Fibroblast of peridontal ligament (primary cell): Measurements from ENCODE around the gene CHRND.

Experiments used
- DNase-seq: peaks from one replicate; pipeline ENCODE4 v3.0.0-alpha.2; 2010; ENCODE audit errors: extremely low read depth

Gene CHRND

DNA sequence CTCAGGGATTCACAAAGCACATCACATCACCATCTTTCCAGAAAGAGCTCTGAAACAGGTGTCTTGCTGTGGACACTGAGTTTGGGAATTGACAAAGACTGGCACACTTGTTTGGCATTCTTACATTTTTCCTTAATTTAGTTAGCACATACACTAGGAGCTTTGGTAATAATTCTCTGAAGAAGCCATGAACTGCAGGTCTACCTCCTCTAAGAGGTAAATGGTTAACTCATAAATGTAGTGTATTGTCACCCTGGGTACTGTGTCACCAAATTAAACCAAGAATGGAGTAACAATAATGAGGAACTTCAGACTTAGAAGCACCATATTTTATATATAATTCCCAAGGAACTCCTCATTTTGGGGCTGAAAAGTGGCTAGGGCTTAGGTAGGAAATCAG lies 47.1 kb downstream of the CHRND start:
- no peak for DNase-seq

DNA sequence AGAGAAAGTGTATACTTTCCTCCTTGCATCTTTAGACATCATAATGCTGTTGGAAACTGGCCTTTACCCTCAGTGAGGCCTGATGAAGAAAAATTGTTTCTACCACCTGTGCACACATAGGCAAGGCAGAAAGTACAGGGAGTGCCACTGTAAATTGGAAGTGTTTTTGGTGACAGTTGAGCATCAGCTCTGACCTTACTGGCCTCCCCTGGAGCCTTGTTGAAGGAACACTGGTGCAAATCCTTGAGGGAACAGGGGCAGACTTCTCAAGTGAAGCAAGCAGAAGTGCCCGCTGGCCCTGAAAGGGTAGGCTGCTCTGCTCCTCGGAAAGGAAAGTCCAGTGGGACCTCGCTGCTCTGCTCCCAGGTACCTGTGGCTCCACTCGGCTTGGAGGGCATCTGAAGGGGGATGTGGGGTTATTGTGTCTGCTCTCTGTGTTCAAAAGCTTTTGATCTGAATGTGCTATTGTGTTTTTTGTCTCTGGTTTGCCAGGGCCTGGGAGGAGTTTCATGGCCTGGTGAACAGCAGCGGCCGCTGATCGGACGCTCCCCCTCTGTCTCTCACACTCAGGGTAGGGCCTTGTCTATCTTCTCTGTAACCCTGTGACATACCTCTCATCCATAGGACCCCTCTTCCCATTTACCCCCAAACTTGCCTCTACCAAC lies 47.9 kb downstream of the CHRND start:
- DNase-seq: no peak

DNA sequence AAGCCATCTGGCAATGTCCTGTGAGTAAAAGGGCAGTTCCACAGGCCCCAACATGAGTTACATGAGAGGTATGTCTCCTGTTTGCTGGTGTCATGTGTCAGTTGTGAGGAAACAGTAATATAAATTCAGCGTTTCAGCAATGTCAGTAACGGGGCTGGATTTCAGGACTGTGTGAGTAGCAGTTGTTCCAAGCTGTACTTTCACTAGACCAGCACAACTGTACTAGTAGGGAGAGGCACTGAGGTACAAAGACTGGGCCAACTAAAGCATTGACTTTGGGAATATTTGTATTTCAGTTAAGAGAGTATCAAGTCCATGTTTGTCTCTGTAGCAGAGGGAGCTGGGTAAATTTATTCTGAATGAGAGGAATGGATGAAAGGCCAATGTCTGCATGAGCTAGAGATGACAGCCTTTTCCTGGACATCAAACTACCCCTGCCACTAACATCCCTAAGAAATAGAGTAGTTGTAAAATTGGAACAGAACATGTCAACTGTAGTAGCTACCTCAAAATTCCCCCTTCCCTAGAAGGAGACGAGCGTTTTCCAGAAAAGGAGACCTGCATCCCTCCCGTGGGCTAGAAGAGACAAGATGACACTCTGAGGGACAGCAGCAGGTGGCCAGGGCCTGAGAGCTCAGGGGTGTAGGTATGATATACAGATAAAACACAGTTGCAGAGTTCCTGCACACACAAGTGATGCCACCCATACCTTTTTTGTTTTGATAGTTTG lies 48.9 kb downstream of the CHRND start:
- DNase-seq: peak; percentile 67

DNA sequence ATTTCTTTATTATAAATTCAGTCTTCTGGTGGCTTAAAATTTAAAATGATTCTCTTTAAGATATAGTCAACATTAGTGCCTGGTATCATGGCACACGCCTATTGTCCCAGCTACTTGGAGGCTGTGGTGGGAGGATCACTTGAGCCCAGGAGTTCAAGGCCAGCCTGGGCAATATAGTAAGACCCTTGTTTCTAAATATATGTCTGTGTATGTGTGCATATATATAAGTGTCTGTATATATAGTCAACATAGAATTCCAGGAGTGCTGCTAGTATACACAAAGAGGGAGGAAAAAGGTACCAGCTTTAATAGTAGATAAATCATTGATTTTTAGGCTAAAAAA lies 49.4 kb downstream of the CHRND start:
- DNase-seq: no peak

DNA sequence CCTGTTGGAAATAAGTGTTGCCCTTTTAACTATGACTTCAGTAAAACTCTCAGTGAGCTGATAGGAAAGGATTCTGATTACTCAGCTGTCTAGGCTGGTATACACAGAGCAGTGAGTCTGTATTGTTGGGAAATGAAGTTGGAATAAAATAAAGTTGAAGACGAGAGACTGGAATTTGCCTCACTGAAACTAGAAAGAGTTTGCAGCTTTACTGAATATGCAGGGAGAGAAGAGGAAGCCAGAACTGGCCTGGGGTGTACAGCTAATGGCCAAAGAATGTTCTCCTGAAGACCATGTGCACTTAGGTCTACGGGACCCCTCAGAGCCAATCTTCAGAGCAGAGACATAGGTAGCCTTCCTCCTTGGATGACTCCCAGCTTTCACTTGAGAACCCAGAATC lies 51.0 kb downstream of the CHRND start:
- DNase-seq: peak; percentile 43

DNA sequence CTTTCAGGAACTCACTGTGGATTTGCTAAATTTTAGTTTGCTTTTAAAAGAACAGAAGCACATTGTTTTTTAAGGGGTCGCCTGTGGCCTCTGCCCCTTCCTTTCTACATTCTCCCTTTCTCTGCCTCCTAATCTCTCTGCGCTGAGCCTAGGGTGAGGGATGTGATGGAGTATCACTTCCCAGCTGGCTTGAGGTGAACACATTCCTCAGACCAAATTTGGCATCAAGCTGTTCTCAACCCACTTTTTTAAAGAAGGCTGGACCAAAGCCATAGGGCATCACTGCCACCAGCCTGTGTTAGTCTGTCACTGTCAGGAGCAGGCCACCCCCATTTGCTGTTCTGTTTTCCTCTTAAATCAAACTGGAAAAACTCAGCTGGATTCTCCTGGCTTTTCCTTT lies 51.9 kb downstream of the CHRND start:
- no peak for DNase-seq

DNA sequence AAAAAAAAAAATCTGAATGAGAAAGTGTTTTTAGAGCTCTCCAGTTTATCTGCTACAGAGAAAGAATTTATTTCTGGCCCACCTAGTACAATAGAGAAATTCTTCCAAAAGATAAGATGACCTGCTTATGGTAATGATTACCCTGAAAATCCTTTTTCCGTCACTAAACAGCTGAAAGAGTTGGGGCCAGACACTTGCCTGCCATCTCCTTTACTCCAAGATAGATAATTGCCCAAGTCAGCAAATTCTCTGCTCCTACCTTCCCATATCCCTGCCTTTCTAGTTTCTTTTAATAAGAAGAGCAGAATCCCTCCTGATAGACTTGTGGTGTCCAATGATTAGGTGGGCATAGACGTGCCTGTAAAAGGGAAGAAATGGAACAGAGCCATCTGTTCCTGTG lies 52.7 kb downstream of the CHRND start:
- DNase-seq: no peak

DNA sequence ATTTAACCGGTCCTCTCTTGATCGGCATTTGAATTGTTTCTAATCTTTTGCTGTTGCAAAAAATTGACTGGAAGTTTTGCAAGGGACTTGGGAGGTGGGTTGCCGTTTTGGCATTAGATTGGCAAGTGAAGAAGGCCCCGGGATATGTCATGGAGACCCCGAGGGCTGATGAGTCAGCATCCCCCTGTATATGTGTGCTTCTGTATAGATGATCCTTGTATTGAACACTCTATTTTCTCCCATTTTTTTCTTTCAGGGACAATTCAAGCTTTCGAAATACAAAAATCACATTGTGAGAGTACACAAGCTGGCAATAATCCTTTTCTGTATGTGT lies 54.7 kb downstream of the CHRND start:
- DNase-seq: no peak

DNA sequence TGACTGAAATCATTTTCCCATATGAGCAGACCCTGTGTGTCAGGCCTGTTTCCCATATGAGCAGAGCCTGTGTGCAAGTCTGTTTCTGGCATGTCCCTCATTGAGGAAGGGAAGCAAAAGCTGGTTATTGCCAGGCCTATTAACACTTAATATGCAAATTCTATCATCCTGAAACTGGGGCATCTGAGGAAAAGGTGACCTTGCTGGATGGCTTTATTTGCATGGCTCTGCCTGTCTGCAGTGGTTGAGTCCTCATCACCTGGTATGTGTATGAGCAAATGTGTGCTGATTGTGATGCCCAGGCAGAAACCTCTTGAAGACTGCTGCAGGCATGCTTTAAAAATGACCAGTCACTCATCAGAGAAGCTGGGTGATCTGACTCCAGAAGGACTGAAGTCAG lies 55.8 kb downstream of the CHRND start:
- DNase-seq: no peak

DNA sequence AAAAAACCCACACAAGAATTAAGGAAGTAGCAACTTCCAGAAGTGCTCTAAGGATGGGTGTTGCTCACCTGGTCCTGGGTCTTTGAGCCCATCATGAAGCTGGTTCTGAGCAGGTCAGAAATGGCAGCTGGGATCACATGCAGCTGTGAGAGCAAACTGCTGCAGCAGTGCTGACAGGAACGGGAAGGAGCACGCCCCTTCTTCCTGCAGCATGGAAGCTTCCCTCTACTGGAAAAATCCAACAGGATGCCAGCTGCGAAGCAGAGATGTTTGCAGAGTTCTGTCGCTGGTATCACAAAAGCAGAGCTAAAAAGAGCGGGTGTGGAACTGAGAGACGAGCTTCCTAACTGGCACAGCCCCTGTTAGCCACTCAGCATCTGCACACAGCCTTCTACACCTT lies 58.3 kb downstream of the CHRND start:
- no peak for DNase-seq
